ENCODE measurements around the gene MYB. TPM values are rescaled to one million over a fixed set of nuclear protein-coding genes. Genes with fewer than 3 reads are reported as not detected.
A peak's percentile ranks its signal among the peaks of the same experiment; 100 is the strongest.

The MYB gene
- total and polyA plus RNA-seq, 2 donors (not counting 1 experiment from before 2014, with no cell fraction given): under 0.01 to 0.16 TPM

DNA sequence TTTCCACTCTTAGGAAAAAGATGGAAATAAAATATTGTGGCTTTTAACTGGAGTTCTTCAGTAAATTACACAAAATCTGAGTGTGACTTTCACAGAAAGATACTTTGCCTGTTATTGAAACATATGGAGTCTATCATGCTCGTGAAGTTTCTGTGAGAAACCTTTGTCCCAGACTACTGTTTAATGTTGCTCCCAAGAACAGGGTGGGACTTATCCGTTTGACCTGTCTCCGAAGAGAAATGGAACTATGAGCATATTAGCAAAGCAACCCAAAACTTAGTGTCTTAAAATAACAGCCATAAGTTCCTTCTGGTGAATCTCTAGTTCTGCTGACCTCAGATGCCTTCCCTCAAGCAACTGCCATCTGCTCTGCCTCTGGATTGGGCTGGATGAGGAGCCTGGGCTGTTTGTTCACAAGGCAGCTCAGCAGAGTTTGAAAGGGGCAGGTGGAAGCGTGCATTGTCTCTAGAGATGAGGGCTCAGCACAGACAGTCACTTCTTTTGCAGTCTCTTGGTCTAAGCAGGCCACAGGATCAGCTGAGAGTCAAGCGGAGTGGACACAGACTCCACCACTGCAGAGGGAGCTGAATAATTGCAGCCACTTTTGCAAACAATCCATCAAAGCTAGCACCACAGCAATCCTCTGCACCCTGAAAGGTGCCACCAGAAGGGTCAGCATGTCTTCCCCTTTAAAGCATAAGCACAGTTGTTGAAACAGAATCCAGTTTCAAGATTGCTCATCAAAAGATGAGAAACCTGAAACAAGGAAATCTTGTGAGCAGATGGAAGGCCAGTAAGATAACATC is 52.8 kb downstream of the MYB start:
- Histone ChIP-seq H3K79me2 (ENCODE audit: control insufficient read depth, insufficient read depth, low read length) (no peaks in the 10 kb centered on the region), H2AFZ (ENCODE audit: low read length) (no peak overlapping the region), H3K9me3 (ENCODE audit: control insufficient read depth, insufficient read depth, low read depth, low read length) (no peaks in the 10 kb centered on the region), H3K4me2 (ENCODE audit: extremely low read depth, insufficient read depth, low read length) (no peak overlapping the region), H3K36me3 (ENCODE audit: control insufficient read depth, insufficient read depth, low read length) (no peaks in the 10 kb centered on the region), H3K4me1 (ENCODE audit: control insufficient read depth, extremely low read depth, insufficient read depth, low read length) (no peaks in the 10 kb centered on the region), H4K20me1 (ENCODE audit: control insufficient read depth, extremely low read depth, insufficient read depth, low read length) (no peaks in the 10 kb centered on the region), H3K4me3 (replicated peaks in 1 of 4; ENCODE audit: control extremely low read depth in 1 of 4, insufficient read depth in 1 of 4, low read depth in 3 of 4, low read length in 4 of 4) (no peak overlapping the region), H3K9ac (ENCODE audit: insufficient read depth, low read length) (no peak overlapping the region), H3K27me3 (ENCODE audit: control insufficient read depth, insufficient read depth, low read length) (no peaks in the 10 kb centered on the region), H3K27ac (ENCODE audit: insufficient read depth, low read length) (no peak overlapping the region)
- TF ChIP-seq, protein P1, sequence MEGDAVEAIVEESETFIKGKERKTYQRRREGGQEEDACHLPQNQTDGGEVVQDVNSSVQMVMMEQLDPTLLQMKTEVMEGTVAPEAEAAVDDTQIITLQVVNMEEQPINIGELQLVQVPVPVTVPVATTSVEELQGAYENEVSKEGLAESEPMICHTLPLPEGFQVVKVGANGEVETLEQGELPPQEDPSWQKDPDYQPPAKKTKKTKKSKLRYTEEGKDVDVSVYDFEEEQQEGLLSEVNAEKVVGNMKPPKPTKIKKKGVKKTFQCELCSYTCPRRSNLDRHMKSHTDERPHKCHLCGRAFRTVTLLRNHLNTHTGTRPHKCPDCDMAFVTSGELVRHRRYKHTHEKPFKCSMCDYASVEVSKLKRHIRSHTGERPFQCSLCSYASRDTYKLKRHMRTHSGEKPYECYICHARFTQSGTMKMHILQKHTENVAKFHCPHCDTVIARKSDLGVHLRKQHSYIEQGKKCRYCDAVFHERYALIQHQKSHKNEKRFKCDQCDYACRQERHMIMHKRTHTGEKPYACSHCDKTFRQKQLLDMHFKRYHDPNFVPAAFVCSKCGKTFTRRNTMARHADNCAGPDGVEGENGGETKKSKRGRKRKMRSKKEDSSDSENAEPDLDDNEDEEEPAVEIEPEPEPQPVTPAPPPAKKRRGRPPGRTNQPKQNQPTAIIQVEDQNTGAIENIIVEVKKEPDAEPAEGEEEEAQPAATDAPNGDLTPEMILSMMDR (conservative IDR thresholded peaks at IDR 0.05 in 1 of 2, IDR thresholded peaks at IDR 0.05 in 1 of 2; ENCODE audit: low read depth in 1 of 2, low read length in 2 of 2): no peak
- TF ChIP-seq EZH2 (IDR thresholded peaks at IDR 0.05; ENCODE audit: low read length, missing control alignments): no peak
- peak in 1 of 2 donors; percentile 73 for DNase-seq (ENCODE audit: low read depth in 2 of 2)

DNA sequence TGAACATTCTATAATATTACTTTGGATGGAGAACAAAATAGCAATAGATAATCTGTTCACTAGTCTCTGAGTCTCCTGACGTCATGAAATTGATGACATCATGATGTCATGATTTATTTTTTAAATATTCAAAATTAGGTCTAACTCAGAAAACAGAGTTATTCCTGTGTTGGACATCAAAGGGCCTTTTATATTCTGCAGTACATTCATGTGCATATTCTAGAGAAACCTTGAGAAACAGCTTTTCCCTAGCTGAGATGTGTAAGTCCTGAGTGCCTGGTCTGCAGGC is 53.3 kb downstream of the MYB start:
- Histone ChIP-seq H4K20me1 (ENCODE audit: control insufficient read depth, extremely low read depth, insufficient read depth, low read length) (no peaks in the 10 kb centered on the region), H3K9ac (ENCODE audit: insufficient read depth, low read length) (no peak overlapping the region), H3K9me3 (ENCODE audit: control insufficient read depth, insufficient read depth, low read depth, low read length) (no peaks in the 10 kb centered on the region), H3K4me2 (ENCODE audit: extremely low read depth, insufficient read depth, low read length) (no peak overlapping the region), H3K27me3 (ENCODE audit: control insufficient read depth, insufficient read depth, low read length) (no peaks in the 10 kb centered on the region), H3K36me3 (ENCODE audit: control insufficient read depth, insufficient read depth, low read length) (no peaks in the 10 kb centered on the region), H2AFZ (ENCODE audit: low read length) (no peak overlapping the region), H3K4me3 (replicated peaks in 1 of 4; ENCODE audit: control extremely low read depth in 1 of 4, insufficient read depth in 1 of 4, low read depth in 3 of 4, low read length in 4 of 4) (no peak overlapping the region), H3K79me2 (ENCODE audit: control insufficient read depth, insufficient read depth, low read length) (no peaks in the 10 kb centered on the region), H3K4me1 (ENCODE audit: control insufficient read depth, extremely low read depth, insufficient read depth, low read length) (no peaks in the 10 kb centered on the region), H3K27ac (ENCODE audit: insufficient read depth, low read length) (no peak overlapping the region)
- TF ChIP-seq EZH2 (IDR thresholded peaks at IDR 0.05; ENCODE audit: low read length, missing control alignments): no peak
- TF ChIP-seq, protein P1 (conservative IDR thresholded peaks at IDR 0.05 in 1 of 2, IDR thresholded peaks at IDR 0.05 in 1 of 2; ENCODE audit: low read depth in 1 of 2, low read length in 2 of 2): no peak
- no peak for DNase-seq (ENCODE audit: low read depth in 2 of 2)

DNA sequence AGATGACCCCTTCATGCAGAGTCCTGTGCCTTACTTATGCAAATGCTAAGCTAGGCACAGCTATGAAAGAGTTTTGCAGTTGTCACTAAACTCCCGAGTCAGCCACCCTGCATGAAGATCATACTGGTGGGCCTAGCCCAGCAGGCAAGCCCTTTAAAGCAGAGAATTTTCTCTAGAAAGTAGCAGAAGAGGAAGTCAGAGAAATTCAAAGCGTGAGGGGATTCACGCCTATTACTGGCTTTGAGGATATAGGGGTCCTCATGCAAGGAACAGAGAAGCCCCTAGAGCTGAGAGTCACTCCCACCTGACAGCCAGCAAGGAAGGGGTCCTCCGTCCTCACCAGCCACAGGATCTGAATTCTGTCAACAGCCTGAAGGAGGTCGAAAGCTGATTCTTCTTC is 54.6 kb downstream of the MYB start:
- Histone ChIP-seq H2AFZ (ENCODE audit: low read length) (no peak overlapping the region), H3K4me1 (ENCODE audit: control insufficient read depth, extremely low read depth, insufficient read depth, low read length) (no peaks in the 10 kb centered on the region), H3K27me3 (ENCODE audit: control insufficient read depth, insufficient read depth, low read length) (no peaks in the 10 kb centered on the region), H3K9me3 (ENCODE audit: control insufficient read depth, insufficient read depth, low read depth, low read length) (no peaks in the 10 kb centered on the region), H4K20me1 (ENCODE audit: control insufficient read depth, extremely low read depth, insufficient read depth, low read length) (no peaks in the 10 kb centered on the region), H3K79me2 (ENCODE audit: control insufficient read depth, insufficient read depth, low read length) (no peaks in the 10 kb centered on the region), H3K27ac (ENCODE audit: insufficient read depth, low read length) (no peak overlapping the region), H3K36me3 (ENCODE audit: control insufficient read depth, insufficient read depth, low read length) (no peaks in the 10 kb centered on the region), H3K4me3 (replicated peaks in 1 of 4; ENCODE audit: control extremely low read depth in 1 of 4, insufficient read depth in 1 of 4, low read depth in 3 of 4, low read length in 4 of 4) (no peak overlapping the region), H3K9ac (ENCODE audit: insufficient read depth, low read length) (no peak overlapping the region), H3K4me2 (ENCODE audit: extremely low read depth, insufficient read depth, low read length) (no peak overlapping the region)
- no peak for DNase-seq (ENCODE audit: low read depth in 2 of 2)
- TF ChIP-seq, protein P1 (conservative IDR thresholded peaks at IDR 0.05 in 1 of 2, IDR thresholded peaks at IDR 0.05 in 1 of 2; ENCODE audit: low read depth in 1 of 2, low read length in 2 of 2): no peak
- TF ChIP-seq EZH2 (IDR thresholded peaks at IDR 0.05; ENCODE audit: low read length, missing control alignments): no peak

Measured in fibroblast of lung (primary cell).